ENCODE data around the gene LYPD6B. TPM values are rescaled to one million over a fixed set of nuclear protein-coding genes. Genes with fewer than 3 reads are reported as not detected.

Gene LYPD6B
- total and polyA plus RNA-seq, 2 donors (not counting 1 experiment from before 2014, with no cell fraction given): 1.5 to 2.7 TPM

GRCh38 chr2:149089068-149089467 lies 50.6 kb downstream of the LYPD6B start:
- Mint-ChIP-seq H3K27ac (no peak overlapping the region), H3K9me3 (ENCODE audit: insufficient read depth) (no peaks in the 10 kb centered on the region), H3K27me3 (peaks cover 20% of the 10 kb centered on the region), H3K4me1 (peaks cover 15% of the 10 kb centered on the region), H3K4me3 (no peak overlapping the region)
- Histone ChIP-seq H3K9me3 (ENCODE audit: control extremely low read depth in 1 of 3, control insufficient read depth in 2 of 3, insufficient read depth in 1 of 3, low read length in 2 of 3) (no peaks in the 10 kb centered on the region), H3K4me2 (replicated peaks; ENCODE audit: low read depth, low read length, poor library complexity, severe bottlenecking) (no peak overlapping the region), H4K20me1 (ENCODE audit: control insufficient read depth, insufficient read depth, low read length, poor library complexity, severe bottlenecking) (no peaks in the 10 kb centered on the region), H3K4me3 (ENCODE audit: control extremely low read depth in 1 of 5, extremely low read depth in 1 of 5, insufficient read depth in 1 of 5, low read depth in 2 of 5, low read length in 4 of 5) (no peak overlapping the region), H2AFZ (ENCODE audit: insufficient read depth, low read depth, low read length, poor library complexity, severe bottlenecking) (no peak overlapping the region), H3K27me3 (replicated peaks in 1 of 4; ENCODE audit: control extremely low read depth in 1 of 4, control insufficient read depth in 3 of 4, insufficient read depth in 4 of 4, low read length in 3 of 4) (peaks cover 0 to 8% (median 0%) of the 10 kb centered on the region in 4 experiments), H3K27ac (ENCODE audit: low read length in 2 of 2) (no peak overlapping the region), H3K9ac (ENCODE audit: low read length) (no peak overlapping the region), H3K79me2 (ENCODE audit: control insufficient read depth, insufficient read depth, low read length) (no peaks in the 10 kb centered on the region), H3K36me3 (replicated peaks in 1 of 2; ENCODE audit: control extremely low read depth in 1 of 2, control insufficient read depth in 1 of 2, extremely low read depth in 1 of 2, insufficient read depth in 2 of 2, low read length in 1 of 2) (no peaks in the 10 kb centered on the region), H3K4me1 (ENCODE audit: control insufficient read depth in 2 of 2, insufficient read depth in 2 of 2, low read length in 2 of 2) (peaks cover 0 to 6% of the 10 kb centered on the region in 2 donors)
- CTCF ChIA-PET: no interaction called here
- ATAC-seq (ENCODE audit: low read depth): no peak
- no peak for TF ChIP-seq EZH2 (IDR thresholded peaks at IDR 0.05; ENCODE audit: borderline replicate concordance, insufficient read depth, low read depth, low read length, poor library complexity, severe bottlenecking)
- no peak for TF ChIP-seq CTCF (IDR thresholded peaks at IDR 0.05)
- no peak for DNase-seq
- POLR2A ChIA-PET: no interaction called here
- intact Hi-C loops (cut with micrococcal nuclease): no loop called here

GRCh38 chr2:149090706-149091105 lies 52.2 kb downstream of the LYPD6B start:
- ChIA-PET POLR2A (no interaction called here), CTCF (no interaction called here)
- no peak overlapping the region for H3K4me3 ChIP-seq (ENCODE audit: control extremely low read depth in 1 of 5, extremely low read depth in 1 of 5, insufficient read depth in 1 of 5, low read depth in 2 of 5, low read length in 4 of 5)
- H3K79me2 ChIP-seq (ENCODE audit: control insufficient read depth, insufficient read depth, low read length): no peaks in the 10 kb centered on the region
- ATAC-seq (ENCODE audit: low read depth): no peak
- H3K27me3 Mint-ChIP-seq: peaks cover 21% of the 10 kb centered on the region
- no peaks in the 10 kb centered on the region for H3K36me3 ChIP-seq (replicated peaks in 1 of 2; ENCODE audit: control extremely low read depth in 1 of 2, control insufficient read depth in 1 of 2, extremely low read depth in 1 of 2, insufficient read depth in 2 of 2, low read length in 1 of 2)
- H3K9ac ChIP-seq (ENCODE audit: low read length): no peak overlapping the region
- no peak overlapping the region for H3K27ac ChIP-seq (ENCODE audit: low read length in 2 of 2)
- no peak overlapping the region for H3K27ac Mint-ChIP-seq
- peaks cover 0 to 6% of the 10 kb centered on the region in 2 donors for H3K4me1 ChIP-seq (ENCODE audit: control insufficient read depth in 2 of 2, insufficient read depth in 2 of 2, low read length in 2 of 2)
- WGBS (ENCODE audit: insufficient coverage): no CpG with 5 or more reads among the region's 2 CpGs
- peaks cover 11% of the 10 kb centered on the region for H3K4me1 Mint-ChIP-seq
- H3K9me3 Mint-ChIP-seq (ENCODE audit: insufficient read depth): no peaks in the 10 kb centered on the region
- H4K20me1 ChIP-seq (ENCODE audit: control insufficient read depth, insufficient read depth, low read length, poor library complexity, severe bottlenecking): no peaks in the 10 kb centered on the region
- no peak overlapping the region for H3K4me2 ChIP-seq (replicated peaks; ENCODE audit: low read depth, low read length, poor library complexity, severe bottlenecking)
- TF ChIP-seq CTCF (IDR thresholded peaks at IDR 0.05) (no peak), EZH2 (IDR thresholded peaks at IDR 0.05; ENCODE audit: borderline replicate concordance, insufficient read depth, low read depth, low read length, poor library complexity, severe bottlenecking) (no peak)
- H3K4me3 Mint-ChIP-seq: no peak overlapping the region
- H3K27me3 ChIP-seq (replicated peaks in 1 of 4; ENCODE audit: control extremely low read depth in 1 of 4, control insufficient read depth in 3 of 4, insufficient read depth in 4 of 4, low read length in 3 of 4): peaks cover 0 to 4% (median 0%) of the 10 kb centered on the region in 4 experiments
- DNase-seq: no peak
- no peaks in the 10 kb centered on the region for H3K9me3 ChIP-seq (ENCODE audit: control extremely low read depth in 1 of 3, control insufficient read depth in 2 of 3, insufficient read depth in 1 of 3, low read length in 2 of 3)
- H2AFZ ChIP-seq (ENCODE audit: insufficient read depth, low read depth, low read length, poor library complexity, severe bottlenecking): no peak overlapping the region
- intact Hi-C loops (cut with micrococcal nuclease): no loop called here

Data from B cell (primary cell).